Lower leg skin (tissue), 4 donors: ENCODE results near the gene TREM2. TPM values are rescaled to one million over a fixed set of nuclear protein-coding genes. Genes with fewer than 3 reads are reported as not detected.

Source experiments
- DNase-seq, 2 donors: peaks; one replicate each; pipeline ENCODE4 v3.0.0-alpha.2; 2019; ENCODE audit warnings: low spot score in 2 of 2
- H3K4me3 ChIP-seq: fragments of 200-600 bp; sonication (generic); 2 replicates; pipeline ENCODE4 v1.5.1; 2017; ENCODE audit warnings: mild to moderate bottlenecking, low read depth; ENCODE audit not compliant: poor library complexity, severe bottlenecking
- POLR2A ChIP-seq, 2 donors: fragments of 450-650 bp; IDR thresholded peaks; one replicate each; pipeline ENCODE4 v1.6.1; 2016 to 2017; ENCODE audit warnings: antibody characterized with exemption in 2 of 2, mild to moderate bottlenecking in 1 of 2, moderate library complexity in 1 of 2
- WGBS, 2 donors: methylation state at CpG; one replicate each; pipeline ENCODE4 v1.1.5; 2018; 5-methylcytosine and 5-hydroxymethylcytosine counted together
- intact Hi-C: fragments of 100-400 bp; cut with DNase I; formaldehyde crosslinking; loops from one replicate; pipeline ENCODE4 v1.15.0; 2023; ENCODE audit warnings: low total_unique reads
- total RNA-seq, 4 donors: library from RNA; depleted of rRNA; stranded (reverse); fragments of >200 nt; gene quantifications; one replicate each; pipeline ENCODE4 v1.1.0, GENCODE V29; 2016
- TF ChIP-seq, protein P1 (sequence below), 3 donors: fragments of 450-650 bp; IDR thresholded peaks; one replicate each; pipeline ENCODE4 v1.5.1; 2016; ENCODE audit warnings: antibody characterized with exemption in 3 of 3, mild to moderate bottlenecking in 3 of 3, moderate library complexity in 2 of 3

Gene TREM2
- total RNA-seq, 4 donors from 2014 or later: 0.46 to 3.5 TPM; not detected in 2

- no peak overlapping the region for H3K4me3 ChIP-seq
- TF ChIP-seq, protein P1, sequence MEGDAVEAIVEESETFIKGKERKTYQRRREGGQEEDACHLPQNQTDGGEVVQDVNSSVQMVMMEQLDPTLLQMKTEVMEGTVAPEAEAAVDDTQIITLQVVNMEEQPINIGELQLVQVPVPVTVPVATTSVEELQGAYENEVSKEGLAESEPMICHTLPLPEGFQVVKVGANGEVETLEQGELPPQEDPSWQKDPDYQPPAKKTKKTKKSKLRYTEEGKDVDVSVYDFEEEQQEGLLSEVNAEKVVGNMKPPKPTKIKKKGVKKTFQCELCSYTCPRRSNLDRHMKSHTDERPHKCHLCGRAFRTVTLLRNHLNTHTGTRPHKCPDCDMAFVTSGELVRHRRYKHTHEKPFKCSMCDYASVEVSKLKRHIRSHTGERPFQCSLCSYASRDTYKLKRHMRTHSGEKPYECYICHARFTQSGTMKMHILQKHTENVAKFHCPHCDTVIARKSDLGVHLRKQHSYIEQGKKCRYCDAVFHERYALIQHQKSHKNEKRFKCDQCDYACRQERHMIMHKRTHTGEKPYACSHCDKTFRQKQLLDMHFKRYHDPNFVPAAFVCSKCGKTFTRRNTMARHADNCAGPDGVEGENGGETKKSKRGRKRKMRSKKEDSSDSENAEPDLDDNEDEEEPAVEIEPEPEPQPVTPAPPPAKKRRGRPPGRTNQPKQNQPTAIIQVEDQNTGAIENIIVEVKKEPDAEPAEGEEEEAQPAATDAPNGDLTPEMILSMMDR (IDR thresholded peaks at IDR 0.05): no peak
- no peak for TF ChIP-seq POLR2A (IDR thresholded peaks at IDR 0.05)
- intact Hi-C loops: no loop called here
- WGBS, 2 donors: 83 to 94% methylated on average over 8 of the region's 8 CpGs
- no peak for DNase-seq
These were observed 25.3 kb upstream of the TREM2 start for GRCh38 chr6:41187924-41188886.

DNA sequence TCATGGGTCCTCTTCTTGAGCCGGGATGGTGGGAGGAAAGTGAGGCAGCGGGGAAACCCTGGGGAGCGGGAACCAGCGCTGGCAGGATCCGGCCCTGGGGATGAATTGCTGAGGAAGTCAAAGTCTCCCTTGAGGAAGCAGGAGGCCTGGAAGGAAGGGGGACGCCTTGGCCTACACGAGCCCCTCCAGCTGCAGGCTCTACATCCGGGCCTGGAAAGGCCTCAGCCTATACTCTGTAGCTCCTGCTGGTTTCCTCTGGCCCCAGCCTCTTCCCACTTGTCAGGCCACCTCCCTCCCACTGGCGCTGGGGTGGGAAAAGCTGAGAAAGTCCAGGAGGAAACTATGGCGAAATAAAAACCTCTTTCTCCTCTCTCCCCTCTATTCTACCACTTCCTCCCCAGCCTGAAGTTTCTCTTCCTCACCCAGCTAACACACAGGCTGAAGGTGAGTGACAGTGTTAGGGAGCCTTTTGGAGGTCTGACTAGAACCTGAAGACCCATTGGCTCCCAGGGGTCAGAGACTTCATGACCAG lies 23.2 kb upstream of the TREM2 start:
- 78 to 80% methylated on average over 10 of the region's 10 CpGs for WGBS, 2 donors
- intact Hi-C loops: no loop called here
- DNase-seq: no peak
- TF ChIP-seq, protein P1 (IDR thresholded peaks at IDR 0.05): no peak
- no peak for TF ChIP-seq POLR2A (IDR thresholded peaks at IDR 0.05)
- H3K4me3 ChIP-seq: no peak overlapping the region

GRCh38 chr6:41184761-41185160 lies 21.8 kb upstream of the TREM2 start:
- intact Hi-C loops: no loop called here
- 82% methylated on average over 7 of the region's 7 CpGs for WGBS, 2 donors
- TF ChIP-seq, protein P1 (IDR thresholded peaks at IDR 0.05): no peak
- TF ChIP-seq POLR2A (IDR thresholded peaks at IDR 0.05): no peak
- no peak for DNase-seq
- no peak overlapping the region for H3K4me3 ChIP-seq

DNA sequence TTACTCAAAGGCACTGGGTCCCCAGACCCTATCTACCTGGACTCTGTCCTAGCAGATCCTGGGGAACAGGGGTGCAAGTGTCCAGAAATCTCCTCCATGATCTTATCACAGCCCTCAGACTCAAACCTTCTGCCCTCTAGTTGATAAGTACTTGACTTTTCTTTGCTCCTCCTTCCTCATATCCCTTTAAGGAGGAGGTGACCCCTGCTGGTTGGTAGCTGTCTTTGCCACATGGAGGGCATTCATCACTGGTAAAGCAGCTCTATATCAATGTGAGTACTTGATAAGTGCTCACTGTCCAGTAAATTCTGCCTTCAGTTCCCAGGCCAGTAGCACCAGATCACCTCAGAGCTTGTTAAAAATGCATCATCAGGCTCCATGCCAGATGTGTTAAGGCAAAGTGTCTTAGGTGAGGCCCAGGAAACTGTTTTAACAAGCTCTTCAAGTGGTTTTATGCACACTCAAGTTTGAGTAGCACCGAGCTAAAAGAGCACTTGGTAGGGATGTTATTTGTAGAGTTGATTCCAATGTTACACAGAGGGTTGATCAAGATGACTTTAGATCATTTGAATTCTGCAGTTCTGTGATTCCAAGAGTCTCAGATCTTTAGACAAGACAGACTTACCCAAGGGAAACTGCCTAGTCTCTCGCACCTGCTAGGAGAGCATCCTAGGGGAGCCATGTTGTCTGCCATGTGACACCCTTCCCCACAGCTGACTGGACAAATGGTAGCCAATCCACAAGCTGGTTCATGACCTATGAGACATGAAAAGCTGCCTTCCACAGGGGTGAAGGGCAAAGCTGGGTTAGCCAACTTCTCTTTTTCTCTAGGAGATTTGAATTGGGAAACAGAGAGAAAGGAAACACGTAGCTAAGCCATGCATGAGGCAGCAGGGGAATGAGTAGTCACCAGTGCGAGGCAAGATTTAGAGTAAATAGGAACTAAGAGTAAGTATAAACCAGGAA lies 19.4 kb upstream of the TREM2 start:
- 74 to 83% methylated on average over 4 of the region's 4 CpGs for WGBS, 2 donors
- peak in 1 of 2 donors; percentile 32 for DNase-seq
- TF ChIP-seq, protein P1 (IDR thresholded peaks at IDR 0.05): no peak
- no peak for TF ChIP-seq POLR2A (IDR thresholded peaks at IDR 0.05)
- intact Hi-C loops: no loop called here
- H3K4me3 ChIP-seq: no peak overlapping the region

DNA sequence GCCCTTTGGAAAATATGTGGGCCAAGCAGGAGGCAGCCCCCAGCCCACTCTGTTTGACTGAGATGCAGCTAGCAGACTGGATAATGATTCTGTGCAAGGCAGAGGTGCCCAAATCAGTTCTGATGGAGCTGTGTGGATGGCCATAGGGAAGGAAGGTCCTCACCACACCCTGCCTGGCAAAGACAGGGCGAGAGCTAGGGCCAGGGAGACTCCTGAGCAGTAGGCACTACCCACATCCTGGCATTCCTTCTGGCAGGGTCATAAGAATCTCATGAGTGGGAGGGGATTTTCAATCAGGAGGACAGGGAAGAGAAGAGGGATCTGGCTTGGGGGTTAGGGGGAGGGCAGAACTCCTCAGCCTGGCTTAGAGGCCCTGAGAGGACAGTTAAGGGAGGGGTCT lies 18.6 kb upstream of the TREM2 start:
- DNase-seq: no peak
- 29 to 63% methylated on average over 1 of the region's 1 CpG for WGBS, 2 donors
- intact Hi-C loops: no loop called here
- no peak for TF ChIP-seq POLR2A (IDR thresholded peaks at IDR 0.05)
- TF ChIP-seq, protein P1 (IDR thresholded peaks at IDR 0.05): no peak
- no peak overlapping the region for H3K4me3 ChIP-seq
